ENCODE results near the gene IFNGR2. TPM values are rescaled to one million over a fixed set of nuclear protein-coding genes. Genes with fewer than 3 reads are reported as not detected.

Gene IFNGR2
- total RNA-seq, 1 donor from 2014 or later = 32.1 TPM

GRCh38 chr21:33427051-33427450, 23.8 kb downstream of the IFNGR2 start:
- Mint-ChIP-seq H3K36me3 (ENCODE audit: low read depth, unreplicated experiment) (peaks cover 28% of the 10 kb centered on the region), H3K4me3 (ENCODE audit: unreplicated experiment) (no peak overlapping the region), H3K27me3 (ENCODE audit: unreplicated experiment) (no peaks in the 10 kb centered on the region), H3K9me3 (ENCODE audit: unreplicated experiment) (no peaks in the 10 kb centered on the region), H3K4me1 (ENCODE audit: unreplicated experiment) (no peaks in the 10 kb centered on the region), H3K27ac (ENCODE audit: unreplicated experiment) (no peak overlapping the region)
- DNase-seq (ENCODE audit: low spot score) = no peak
- TF ChIP-seq CTCF (IDR thresholded peaks at IDR 0.05; ENCODE audit: unreplicated experiment) = no peak

- Mint-ChIP-seq H3K27me3 (ENCODE audit: unreplicated experiment) (no peaks in the 10 kb centered on the region), H3K4me1 (ENCODE audit: unreplicated experiment) (peaks cover 6% of the 10 kb centered on the region), H3K9me3 (ENCODE audit: unreplicated experiment) (no peaks in the 10 kb centered on the region), H3K4me3 (ENCODE audit: unreplicated experiment) (no peak overlapping the region), H3K36me3 (ENCODE audit: low read depth, unreplicated experiment) (peaks cover 36% of the 10 kb centered on the region), H3K27ac (ENCODE audit: unreplicated experiment) (no peak overlapping the region)
- DNase-seq (ENCODE audit: low spot score) = no peak
- no peak for TF ChIP-seq CTCF (IDR thresholded peaks at IDR 0.05; ENCODE audit: unreplicated experiment)
These were observed 25.5 kb downstream of the IFNGR2 start for GRCh38 chr21:33428669-33429068.

GRCh38 chr21:33430858-33431257, 27.6 kb downstream of the IFNGR2 start:
- Mint-ChIP-seq H3K4me1 (ENCODE audit: unreplicated experiment) (peaks cover 7% of the 10 kb centered on the region), H3K27me3 (ENCODE audit: unreplicated experiment) (no peaks in the 10 kb centered on the region), H3K27ac (ENCODE audit: unreplicated experiment) (no peak overlapping the region), H3K4me3 (ENCODE audit: unreplicated experiment) (no peak overlapping the region), H3K9me3 (ENCODE audit: unreplicated experiment) (no peaks in the 10 kb centered on the region), H3K36me3 (ENCODE audit: low read depth, unreplicated experiment) (peaks cover 40% of the 10 kb centered on the region)
- no peak for DNase-seq (ENCODE audit: low spot score)
- no peak for TF ChIP-seq CTCF (IDR thresholded peaks at IDR 0.05; ENCODE audit: unreplicated experiment)

- no peaks in the 10 kb centered on the region for H3K27me3 Mint-ChIP-seq (ENCODE audit: unreplicated experiment)
- H3K4me3 Mint-ChIP-seq (ENCODE audit: unreplicated experiment) = peak overlapping the region; percentile 70
- peaks cover 31% of the 10 kb centered on the region for H3K36me3 Mint-ChIP-seq (ENCODE audit: low read depth, unreplicated experiment)
- TF ChIP-seq CTCF (IDR thresholded peaks at IDR 0.05; ENCODE audit: unreplicated experiment) = no peak
- H3K4me1 Mint-ChIP-seq (ENCODE audit: unreplicated experiment) = peaks cover 7% of the 10 kb centered on the region
- H3K27ac Mint-ChIP-seq (ENCODE audit: unreplicated experiment) = no peak overlapping the region
- no peak for DNase-seq (ENCODE audit: low spot score)
- H3K9me3 Mint-ChIP-seq (ENCODE audit: unreplicated experiment) = no peaks in the 10 kb centered on the region
These were observed 29.3 kb downstream of the IFNGR2 start for GRCh38 chr21:33432496-33432895.

- Mint-ChIP-seq H3K27ac (ENCODE audit: unreplicated experiment) (no peak overlapping the region), H3K9me3 (ENCODE audit: unreplicated experiment) (no peaks in the 10 kb centered on the region), H3K4me1 (ENCODE audit: unreplicated experiment) (peaks cover 7% of the 10 kb centered on the region), H3K36me3 (ENCODE audit: low read depth, unreplicated experiment) (peaks cover 31% of the 10 kb centered on the region), H3K4me3 (ENCODE audit: unreplicated experiment) (no peak overlapping the region), H3K27me3 (ENCODE audit: unreplicated experiment) (no peaks in the 10 kb centered on the region)
- DNase-seq (ENCODE audit: low spot score) = no peak
- no peak for TF ChIP-seq CTCF (IDR thresholded peaks at IDR 0.05; ENCODE audit: unreplicated experiment)
These were observed 29.8 kb downstream of the IFNGR2 start for GRCh38 chr21:33433001-33433400.

All from endothelial cell (in vitro differentiated cells).